Measurements from ENCODE around the gene PTPRT. TPM values are rescaled to one million over a fixed set of nuclear protein-coding genes. Genes with fewer than 3 reads are reported as not detected.

PTPRT gene
- polyA plus RNA-seq, 3 donors = not detected

GRCh38 chr20:42611423-42611822 lies 578.3 kb downstream of the PTPRT start:
- H3K79me2 ChIP-seq (ENCODE audit: insufficient read depth, low read length) = no peaks in the 10 kb centered on the region
- Mint-ChIP-seq H3K4me1 (no peaks in the 10 kb centered on the region), H3K4me3 (no peak overlapping the region), H3K36me3 (no peaks in the 10 kb centered on the region), H3K27me3 (ENCODE audit: low read depth in 3 of 3) (peaks cover 0 to 9% (median 2%) of the 10 kb centered on the region in 3 donors), H3K27ac (no peak overlapping the region), H3K9me3 (peaks cover 2 to 14% (median 6%) of the 10 kb centered on the region in 7 donors)
- no peak overlapping the region for H3K4me3 ChIP-seq (replicated peaks in 1 of 3; ENCODE audit: low read depth in 2 of 3, low read length in 3 of 3)
- no peak overlapping the region for H2AFZ ChIP-seq (ENCODE audit: insufficient read depth, low read depth, low read length, poor library complexity, severe bottlenecking)
- no peak overlapping the region for H3K9ac ChIP-seq (ENCODE audit: insufficient read depth, low read length, poor library complexity, severe bottlenecking)
- TF ChIP-seq CTCF (IDR thresholded peaks at IDR 0.05) = no peak
- H3K36me3 ChIP-seq (replicated peaks in 1 of 2; ENCODE audit: control insufficient read depth in 1 of 2, insufficient read depth in 2 of 2, low read length in 2 of 2) = no peaks in the 10 kb centered on the region
- H3K27me3 ChIP-seq (ENCODE audit: control insufficient read depth in 2 of 2, insufficient read depth in 2 of 2, low read length in 2 of 2) = no peaks in the 10 kb centered on the region
- no peak overlapping the region for H3K27ac ChIP-seq (ENCODE audit: low read depth in 1 of 2, low read length in 2 of 2)
- H3K4me1 ChIP-seq (ENCODE audit: control insufficient read depth in 1 of 2, insufficient read depth in 2 of 2, low read length in 2 of 2) = no peaks in the 10 kb centered on the region
- intact Hi-C loops (cut with micrococcal nuclease) = no loop called here
- H4K20me1 ChIP-seq (ENCODE audit: insufficient read depth, low read length) = no peaks in the 10 kb centered on the region
- DNase-seq = no peak
- H3K9me3 ChIP-seq (replicated peaks in 1 of 2; ENCODE audit: control insufficient read depth in 1 of 2, insufficient read depth in 1 of 2, low read length in 2 of 2) = no peaks in the 10 kb centered on the region
- no peak overlapping the region for H3K4me2 ChIP-seq (replicated peaks; ENCODE audit: extremely low read depth, low read length, poor library complexity, severe bottlenecking)
- WGBS (ENCODE audit: insufficient coverage) = 90% methylated on average over 4 of the region's 4 CpGs

- Mint-ChIP-seq H3K36me3 (no peaks in the 10 kb centered on the region), H3K27me3 (ENCODE audit: low read depth in 3 of 3) (peaks cover 0 to 9% (median 2%) of the 10 kb centered on the region in 3 donors), H3K9me3 (peaks cover 2 to 14% (median 6%) of the 10 kb centered on the region in 7 donors), H3K4me3 (no peak overlapping the region), H3K27ac (no peak overlapping the region), H3K4me1 (no peaks in the 10 kb centered on the region)
- H3K9ac ChIP-seq (ENCODE audit: insufficient read depth, low read length, poor library complexity, severe bottlenecking) = no peak overlapping the region
- no peaks in the 10 kb centered on the region for H3K79me2 ChIP-seq (ENCODE audit: insufficient read depth, low read length)
- H3K4me2 ChIP-seq (replicated peaks; ENCODE audit: extremely low read depth, low read length, poor library complexity, severe bottlenecking) = no peak overlapping the region
- H3K9me3 ChIP-seq (replicated peaks in 1 of 2; ENCODE audit: control insufficient read depth in 1 of 2, insufficient read depth in 1 of 2, low read length in 2 of 2) = no peaks in the 10 kb centered on the region
- intact Hi-C loops (cut with micrococcal nuclease) = no loop called here
- H2AFZ ChIP-seq (ENCODE audit: insufficient read depth, low read depth, low read length, poor library complexity, severe bottlenecking) = no peak overlapping the region
- no peak overlapping the region for H3K4me3 ChIP-seq (replicated peaks in 1 of 3; ENCODE audit: low read depth in 2 of 3, low read length in 3 of 3)
- H4K20me1 ChIP-seq (ENCODE audit: insufficient read depth, low read length) = no peaks in the 10 kb centered on the region
- no CpG with 5 or more reads among the region's 4 CpGs for WGBS (ENCODE audit: insufficient coverage)
- no peaks in the 10 kb centered on the region for H3K36me3 ChIP-seq (replicated peaks in 1 of 2; ENCODE audit: control insufficient read depth in 1 of 2, insufficient read depth in 2 of 2, low read length in 2 of 2)
- no peak for TF ChIP-seq CTCF (IDR thresholded peaks at IDR 0.05)
- no peaks in the 10 kb centered on the region for H3K27me3 ChIP-seq (ENCODE audit: control insufficient read depth in 2 of 2, insufficient read depth in 2 of 2, low read length in 2 of 2)
- H3K27ac ChIP-seq (ENCODE audit: low read depth in 1 of 2, low read length in 2 of 2) = no peak overlapping the region
- H3K4me1 ChIP-seq (ENCODE audit: control insufficient read depth in 1 of 2, insufficient read depth in 2 of 2, low read length in 2 of 2) = no peaks in the 10 kb centered on the region
- no peak for DNase-seq
Observed at GRCh38 chr20:42610070-42610469, 579.6 kb downstream of the PTPRT start.

All from CD14-positive monocyte (primary cell).